Upper lobe of left lung (tissue), 4 donors: ENCODE measurements around the gene PAPSS1.

Source experiments
- CTCF ChIP-seq, 6 experiments: fragments of 450-650 bp in 4 of 6; fragments of 200-600 bp in 2 of 6; sonication (generic) in 2 of 6; IDR thresholded peaks; one replicate each; pipeline ENCODE4 v1.5.1; 2016 to 2019; ENCODE audit warnings: antibody characterized with exemption in 6 of 6
- POLR2A ChIP-seq, 4 donors: fragments of 450-650 bp; IDR thresholded peaks; one replicate each; pipeline ENCODE4 v1.5.1; 2016 to 2017; ENCODE audit warnings: antibody characterized with exemption in 4 of 4, mild to moderate bottlenecking in 2 of 4
- POLR2AphosphoS5 ChIP-seq, 2 donors: sonication (generic); formaldehyde crosslinking; IDR thresholded peaks; one replicate each; pipeline ENCODE4 v1.5.1; 2017; ENCODE audit warnings: antibody characterized with exemption in 2 of 2

GRCh38 chr4:107618656-107619055 is 101.4 kb downstream of the PAPSS1 start:
- TF ChIP-seq POLR2A (IDR thresholded peaks at IDR 0.05) (no peak), CTCF (IDR thresholded peaks at IDR 0.05) (no peak), POLR2AphosphoS5 (IDR thresholded peaks at IDR 0.05) (no peak)
